ENCODE measurements around the gene IFITM1. TPM values are rescaled to one million over a fixed set of nuclear protein-coding genes. Genes with fewer than 3 reads are reported as not detected.
"Not testable (repeated sequence)": the region's sequence is repeated elsewhere in the genome, so short reads cannot be mapped to it uniquely, and the experiment has no call there.

Gene IFITM1
- 7.6 and 53.5 TPM in 2 replicates for total RNA-seq

DNA sequence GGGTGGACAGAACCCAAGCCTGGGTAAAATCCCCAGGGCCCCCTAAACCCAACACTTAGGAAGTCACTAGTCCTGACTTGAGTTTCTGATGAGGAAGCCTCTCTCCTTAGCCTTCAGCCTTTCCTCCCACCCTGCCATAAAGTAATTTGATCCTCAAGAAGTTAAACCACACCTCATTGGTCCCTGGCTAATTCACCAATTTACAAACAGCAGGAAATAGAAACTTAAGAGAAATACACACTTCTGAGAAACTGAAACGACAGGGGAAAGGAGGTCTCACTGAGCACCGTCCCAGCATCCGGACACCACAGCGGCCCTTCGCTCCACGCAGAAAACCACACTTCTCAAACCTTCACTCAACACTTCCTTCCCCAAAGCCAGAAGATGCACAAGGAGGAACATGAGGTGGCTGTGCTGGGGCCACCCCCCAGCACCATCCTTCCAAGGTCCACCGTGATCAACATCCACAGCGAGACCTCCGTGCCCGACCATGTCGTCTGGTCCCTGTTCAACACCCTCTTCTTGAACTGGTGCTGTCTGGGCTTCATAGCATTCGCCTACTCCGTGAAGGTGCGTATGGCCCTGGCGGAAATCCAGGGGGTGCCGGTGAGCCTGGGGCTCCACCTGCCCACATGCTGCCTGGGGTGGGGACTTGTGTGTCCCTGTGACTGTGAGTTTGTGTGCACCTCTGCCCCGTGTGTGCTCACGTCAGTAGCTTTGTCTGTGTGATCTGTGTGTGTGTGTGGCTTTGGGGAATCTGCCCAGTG is at the start of gene IFITM1:
IFITM1 (plus strand) TSS at position 254 of the 767 bp plus-strand sequence; CDS start at position 385, 131 bp downstream.
- DNase-seq (ENCODE audit: low read depth): peak; percentile 87

DNA sequence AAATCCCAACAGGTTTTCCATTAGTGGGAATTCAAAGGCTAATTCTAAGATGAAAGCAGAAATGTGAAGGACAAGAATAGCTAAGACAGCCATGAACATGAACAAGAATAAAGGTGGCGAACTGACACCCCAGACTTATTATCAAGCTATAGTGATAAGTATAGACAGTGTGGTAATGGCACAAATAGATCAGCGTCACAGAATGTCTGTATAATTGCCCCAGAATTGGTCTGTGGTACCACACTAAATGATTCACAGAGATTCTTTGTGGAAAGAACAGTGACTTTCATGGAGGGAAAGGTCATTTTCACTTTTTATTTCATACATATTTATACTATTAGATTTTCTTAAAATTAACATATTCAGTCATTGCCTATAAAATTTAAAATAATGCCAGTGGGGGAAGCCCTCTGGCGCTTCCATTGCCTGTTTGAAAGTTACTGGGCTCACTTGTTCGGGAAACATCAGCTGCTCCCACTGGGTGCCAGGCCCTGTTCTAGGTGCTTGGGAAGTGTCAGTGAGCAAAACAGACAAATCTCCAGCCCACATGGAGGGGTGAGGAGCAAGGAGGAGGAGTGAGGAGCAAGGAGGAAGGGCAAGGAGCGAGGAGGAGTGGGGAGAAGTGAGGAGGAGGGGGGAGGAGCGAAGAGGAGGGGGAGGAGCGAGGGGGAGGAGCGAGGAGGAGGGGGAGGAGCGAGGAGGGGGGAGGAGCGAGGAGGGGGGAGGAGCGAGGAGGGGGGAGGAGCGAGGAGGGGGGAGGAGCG is 47.0 kb upstream of the IFITM1 start:
- DNase-seq (ENCODE audit: low read depth): no peak

DNA sequence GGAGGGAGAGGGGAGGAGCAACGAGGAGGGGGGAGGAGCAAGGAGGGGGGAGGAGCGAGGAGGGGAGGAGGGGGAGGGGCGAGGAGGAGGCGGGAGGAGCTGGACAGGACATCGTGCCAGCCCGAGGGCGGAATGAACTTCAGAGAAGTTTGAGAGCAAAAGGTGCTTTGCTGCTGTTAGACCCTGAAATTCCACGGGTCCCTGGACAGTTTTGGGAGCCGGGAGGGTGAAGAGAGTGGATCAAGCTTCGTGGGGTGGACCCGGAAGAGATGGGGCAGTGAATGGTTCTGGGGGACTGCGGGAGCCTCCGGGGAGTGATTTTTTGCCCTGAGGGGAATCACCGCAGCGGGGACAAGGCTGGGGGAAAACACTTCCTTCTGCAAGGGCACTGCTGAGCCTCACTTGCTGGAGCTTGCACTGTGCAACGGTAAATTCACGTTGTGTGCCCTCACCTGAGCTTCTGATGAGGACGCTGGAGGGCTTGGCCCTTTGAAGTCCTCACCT is 46.3 kb upstream of the IFITM1 start:
- no peak for DNase-seq (ENCODE audit: low read depth)

DNA sequence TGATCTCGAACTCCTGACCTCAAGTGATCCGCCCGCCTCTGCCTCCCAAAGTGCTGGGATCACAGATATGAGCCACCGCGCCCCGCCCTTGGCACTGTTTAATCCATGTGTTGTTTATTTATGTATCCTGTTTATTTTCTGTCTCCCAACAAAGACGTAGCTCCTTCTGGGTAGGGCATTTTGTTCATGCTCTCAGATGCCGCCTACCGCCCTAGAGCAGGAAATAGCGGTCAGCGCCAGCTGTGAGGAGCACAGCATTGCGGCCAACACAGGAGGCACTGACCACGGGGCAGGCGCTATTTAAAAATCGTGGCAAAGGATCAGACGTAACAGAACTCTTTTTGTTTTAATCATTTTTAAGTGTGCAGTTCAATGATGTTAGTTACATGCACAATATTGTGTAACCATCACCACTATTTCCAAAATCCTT is 45.1 kb upstream of the IFITM1 start:
- not testable (repeated sequence) for DNase-seq (ENCODE audit: low read depth)

DNA sequence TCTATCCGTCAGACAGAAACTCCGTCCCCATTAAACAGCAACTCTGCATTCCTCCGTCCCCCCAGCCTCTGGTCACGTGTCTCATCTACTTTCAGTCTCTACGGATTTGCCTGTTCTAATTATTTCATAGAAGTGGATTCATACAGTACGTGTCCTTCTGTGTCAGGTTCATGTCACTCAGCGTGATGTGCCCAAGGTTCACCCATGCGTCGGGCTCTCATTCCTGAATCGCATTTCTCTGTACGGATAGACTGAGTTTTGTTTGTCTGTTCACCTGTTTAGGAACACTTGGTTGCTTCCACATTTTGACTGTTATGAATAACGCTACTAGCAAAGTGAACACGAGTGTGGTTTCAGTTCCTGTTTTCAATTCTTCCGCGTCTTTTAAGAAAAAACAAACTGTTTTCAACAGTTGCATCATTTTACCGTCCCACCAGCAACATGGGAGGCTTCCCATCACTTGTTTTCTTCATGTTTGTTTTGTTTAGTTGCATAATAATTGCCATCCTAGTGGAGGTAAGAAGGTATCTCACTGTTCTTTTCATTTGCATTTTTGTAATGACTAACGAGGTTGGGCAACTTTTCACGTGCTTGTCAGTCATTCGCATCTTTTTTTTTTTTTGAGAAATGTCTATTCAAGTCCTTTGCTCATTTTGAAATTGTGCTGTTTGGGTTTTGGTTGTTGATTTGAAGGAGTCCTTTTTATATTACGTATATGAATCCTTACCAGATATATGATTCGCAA is 44.5 kb upstream of the IFITM1 start:
- peak; percentile 35 for DNase-seq (ENCODE audit: low read depth)

DNA sequence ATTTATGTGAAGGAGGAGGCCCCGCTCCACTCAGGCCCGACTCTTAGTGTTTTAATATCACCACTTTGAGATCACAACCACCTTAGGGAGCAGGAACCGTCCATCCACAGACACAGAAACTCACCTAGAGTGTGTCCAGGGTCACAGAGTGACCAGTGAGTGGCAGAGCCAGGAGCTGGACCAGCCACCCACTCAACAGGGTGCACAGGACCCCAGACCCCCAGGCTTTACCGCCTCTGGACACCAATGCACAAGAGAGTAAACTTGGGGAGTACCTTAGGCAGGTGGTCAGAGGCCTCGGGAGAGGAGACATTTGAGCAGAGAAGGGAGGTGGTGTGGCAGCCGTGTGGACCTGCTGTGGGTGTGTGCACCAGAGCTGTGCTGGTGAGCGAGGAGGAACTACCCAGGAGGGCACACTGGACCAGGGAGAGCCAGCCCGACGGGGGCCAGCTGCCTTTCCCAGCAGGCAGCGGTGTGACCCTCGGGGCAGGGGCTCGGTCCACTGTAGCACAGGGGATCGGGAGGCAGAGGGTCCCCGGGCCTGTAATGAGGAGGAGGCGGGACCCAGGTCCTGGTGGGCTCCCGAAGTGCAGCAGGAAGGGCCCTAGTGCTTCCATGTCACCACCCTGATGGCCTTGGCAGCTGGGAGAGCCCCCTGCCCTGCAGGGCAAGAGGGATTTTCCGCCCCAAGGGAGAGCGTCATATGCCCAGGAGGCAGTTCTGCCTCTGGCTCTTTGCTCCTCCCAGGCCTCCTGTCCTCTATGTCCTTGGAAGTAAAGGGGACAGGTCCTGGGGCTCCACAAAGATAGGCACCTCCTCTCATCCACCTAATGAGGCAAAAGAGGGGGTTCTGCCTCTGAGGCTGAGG is 43.2 kb upstream of the IFITM1 start:
- no peak for DNase-seq (ENCODE audit: low read depth)

DNA sequence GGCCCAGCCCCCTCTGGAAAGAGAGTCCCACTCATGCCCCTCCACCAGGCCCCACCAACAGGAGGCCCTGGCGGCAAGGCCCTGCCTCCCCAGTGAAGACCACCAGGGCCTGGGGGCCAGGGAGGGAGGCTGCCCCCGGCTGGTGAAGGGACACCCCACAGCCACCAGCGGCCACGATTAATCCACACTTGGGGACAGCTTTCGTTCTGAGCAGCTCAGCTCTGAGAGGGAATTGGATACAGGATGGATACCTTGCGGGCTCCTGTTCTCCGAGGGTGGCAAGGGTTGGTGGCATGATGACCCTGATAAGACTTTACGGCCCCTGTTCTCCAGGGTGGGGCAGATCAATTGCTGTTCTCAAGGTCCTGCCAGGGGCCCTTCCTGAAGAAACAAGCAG is 42.5 kb upstream of the IFITM1 start:
- DNase-seq (ENCODE audit: low read depth): no peak

DNA sequence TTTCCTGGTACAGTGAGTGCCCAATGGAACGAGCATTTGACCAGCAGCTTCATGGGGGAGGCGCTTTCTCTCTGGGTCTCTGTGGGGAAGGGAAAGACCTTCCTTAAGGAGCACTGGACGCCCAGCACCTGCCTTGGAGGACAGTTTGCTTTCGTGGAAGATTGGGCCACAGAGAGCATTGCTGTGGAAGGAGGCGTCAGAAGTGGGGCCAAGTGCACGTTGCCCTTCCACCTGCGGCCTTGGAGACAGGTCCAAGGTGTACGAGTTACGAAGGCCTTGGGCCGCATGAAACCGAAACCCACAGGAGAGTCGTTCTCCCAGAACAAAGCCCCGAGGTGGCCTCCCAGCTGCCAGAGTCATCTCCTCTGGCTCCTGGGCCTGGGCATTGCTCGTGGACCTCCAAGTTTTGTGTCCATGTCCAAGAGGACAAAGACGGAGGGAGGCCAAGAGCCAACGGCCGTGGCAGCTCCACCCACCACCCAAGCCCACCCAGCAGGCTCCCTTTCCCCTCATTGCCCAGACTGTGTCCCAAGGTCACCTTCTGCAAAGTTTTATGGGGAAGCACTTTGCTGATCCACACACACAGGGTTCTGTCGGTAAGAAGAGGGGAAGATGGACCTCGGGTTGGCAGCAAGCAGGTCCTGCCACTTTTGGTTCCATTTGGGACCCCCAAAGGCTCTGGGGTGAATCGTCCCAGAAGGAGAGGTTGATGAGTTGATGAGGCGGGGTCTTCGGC is 41.5 kb upstream of the IFITM1 start:
- DNase-seq (ENCODE audit: low read depth): no peak

DNA sequence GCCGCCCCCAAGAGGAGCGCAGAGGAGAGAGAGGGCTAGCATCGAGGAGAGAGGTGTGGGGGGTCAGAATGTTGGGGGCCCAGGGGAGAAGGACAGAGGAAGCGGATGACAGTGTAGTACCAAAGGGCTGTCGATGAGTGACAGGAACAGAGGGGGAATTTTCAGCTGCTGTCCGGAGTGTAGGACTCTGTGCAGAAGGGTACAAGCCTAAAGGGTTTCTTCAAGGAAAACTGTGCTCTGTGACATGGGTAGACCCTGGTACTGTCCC is 41.0 kb upstream of the IFITM1 start:
- DNase-seq (ENCODE audit: low read depth): no peak

DNA sequence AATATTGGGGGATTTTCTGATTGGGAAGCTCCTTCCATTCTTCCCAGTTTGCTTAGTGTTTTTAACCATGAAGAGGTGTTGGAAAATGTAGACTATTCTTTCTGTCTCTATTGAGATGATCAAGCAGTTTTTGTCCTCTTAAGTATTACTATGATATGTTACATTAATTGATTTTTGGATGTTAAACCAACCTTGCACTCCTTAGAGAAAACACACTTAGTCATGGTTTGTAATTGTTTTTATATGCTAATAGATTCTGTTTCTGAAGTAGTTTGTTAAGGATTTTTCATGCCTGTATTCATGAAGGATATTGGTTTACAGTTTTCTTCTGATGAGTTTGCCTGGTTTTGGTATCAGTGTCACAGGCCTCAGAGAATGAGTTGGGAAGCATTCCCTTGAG is 37.6 kb upstream of the IFITM1 start:
- no peak for DNase-seq (ENCODE audit: low read depth)

DNA sequence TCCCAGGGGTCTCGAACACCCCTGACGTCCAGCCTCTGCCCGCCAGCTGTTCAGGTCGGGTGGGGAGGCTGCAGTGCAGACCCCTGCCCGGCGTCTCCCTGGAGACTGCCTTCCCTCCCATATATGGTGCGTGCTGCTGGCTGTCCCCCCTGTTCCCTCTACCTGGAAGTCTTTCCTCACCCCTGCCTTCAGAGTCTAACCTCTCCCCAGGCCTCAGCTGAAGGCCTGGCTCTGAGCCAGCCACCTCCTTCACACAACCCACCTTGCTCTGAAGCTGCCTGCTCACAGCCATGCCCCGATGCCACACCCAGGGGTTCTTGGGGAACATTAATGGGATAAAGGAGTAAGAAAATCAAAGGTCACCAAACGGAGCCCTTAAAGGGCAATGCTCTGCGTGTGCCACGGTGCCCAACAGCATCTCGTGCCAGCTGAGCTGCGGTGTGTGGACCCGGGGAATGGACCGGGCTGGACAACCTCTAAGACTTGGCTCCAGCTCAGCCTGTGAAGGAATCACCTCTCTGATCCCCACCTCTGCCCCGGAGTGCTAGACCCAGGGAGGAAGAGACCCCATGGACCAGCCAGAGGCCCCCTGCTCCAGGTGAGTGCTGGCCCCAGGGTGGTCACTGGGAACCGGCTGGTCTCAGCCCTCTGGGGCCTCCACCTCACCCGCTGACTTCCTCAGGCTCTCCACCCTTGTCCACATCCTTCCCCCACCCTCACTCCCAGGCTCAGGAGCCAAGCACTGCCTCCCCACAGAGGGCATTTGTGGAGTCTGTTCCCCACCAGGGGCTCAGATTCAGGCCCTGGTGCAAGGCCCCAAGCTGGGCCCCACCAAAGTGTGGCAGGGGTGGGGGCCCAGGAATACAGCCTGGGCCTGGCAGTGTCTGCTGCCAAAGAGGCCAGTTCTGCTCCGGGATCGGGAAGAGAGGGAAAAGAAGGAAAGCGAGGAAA is 35.6 kb upstream of the IFITM1 start, which contains the start of gene NLRP6:
NLRP6 (plus strand) TSS at position 407 of the 951 bp plus-strand sequence; CDS start at position 570, 163 bp downstream.
- no peak for DNase-seq (ENCODE audit: low read depth)

DNA sequence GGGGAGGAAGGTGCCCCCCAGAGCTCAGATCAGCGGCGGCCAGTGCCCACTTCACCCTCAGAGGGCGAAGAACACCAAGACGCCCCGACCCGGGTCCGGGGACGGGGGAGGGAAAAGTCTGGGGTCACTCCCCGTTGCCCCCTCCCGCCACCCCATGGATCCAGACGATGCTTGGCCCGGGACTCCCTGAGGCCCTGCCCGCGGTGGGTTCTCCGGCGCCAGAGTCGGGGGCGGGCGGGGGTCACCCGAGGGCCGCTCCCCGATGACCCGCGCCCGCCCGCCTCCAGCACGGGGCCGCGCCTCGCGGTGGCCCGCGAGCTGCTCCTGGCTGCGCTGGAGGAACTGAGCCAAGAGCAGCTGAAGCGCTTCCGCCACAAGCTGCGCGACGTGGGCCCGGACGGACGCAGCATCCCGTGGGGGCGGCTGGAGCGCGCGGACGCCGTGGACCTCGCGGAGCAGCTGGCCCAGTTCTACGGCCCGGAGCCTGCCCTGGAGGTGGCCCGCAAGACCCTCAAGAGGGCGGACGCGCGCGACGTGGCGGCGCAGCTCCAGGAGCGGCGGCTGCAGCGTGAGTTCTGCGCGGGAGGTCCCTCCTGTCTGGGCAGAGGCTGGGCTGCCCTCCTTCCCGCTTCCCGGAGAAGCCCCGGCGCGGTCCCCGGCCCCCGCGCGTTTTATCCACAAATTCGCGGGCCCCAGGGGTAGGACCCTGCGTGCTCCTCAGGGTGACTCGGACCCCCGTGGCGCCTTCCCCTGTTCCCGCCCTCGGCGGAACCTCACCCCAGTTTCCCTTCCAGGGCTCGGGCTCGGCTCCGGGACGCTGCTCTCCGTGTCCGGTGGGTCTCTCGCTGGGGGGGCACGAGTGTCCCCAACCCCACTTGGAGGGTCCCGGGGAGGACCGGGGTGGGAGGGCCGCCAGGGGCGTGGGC is 34.5 kb upstream of the IFITM1 start:
- no peak for DNase-seq (ENCODE audit: low read depth)

DNA sequence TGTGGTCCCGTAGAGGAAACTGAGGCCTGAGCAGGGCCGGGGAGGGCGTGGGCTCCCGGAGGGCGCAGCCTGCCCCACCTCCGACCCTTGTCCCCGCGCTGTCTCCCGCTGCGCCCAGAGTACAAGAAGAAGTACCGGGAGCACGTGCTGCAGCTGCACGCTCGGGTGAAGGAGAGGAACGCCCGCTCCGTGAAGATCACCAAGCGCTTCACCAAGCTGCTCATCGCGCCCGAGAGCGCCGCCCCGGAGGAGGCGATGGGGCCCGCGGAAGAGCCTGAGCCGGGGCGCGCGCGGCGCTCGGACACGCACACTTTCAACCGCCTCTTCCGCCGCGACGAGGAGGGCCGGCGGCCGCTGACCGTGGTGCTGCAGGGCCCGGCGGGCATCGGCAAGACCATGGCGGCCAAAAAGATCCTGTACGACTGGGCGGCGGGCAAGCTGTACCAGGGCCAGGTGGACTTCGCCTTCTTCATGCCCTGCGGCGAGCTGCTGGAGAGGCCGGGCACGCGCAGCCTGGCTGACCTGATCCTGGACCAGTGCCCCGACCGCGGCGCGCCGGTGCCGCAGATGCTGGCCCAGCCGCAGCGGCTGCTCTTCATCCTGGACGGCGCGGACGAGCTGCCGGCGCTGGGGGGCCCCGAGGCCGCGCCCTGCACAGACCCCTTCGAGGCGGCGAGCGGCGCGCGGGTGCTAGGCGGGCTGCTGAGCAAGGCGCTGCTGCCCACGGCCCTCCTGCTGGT is 33.7 kb upstream of the IFITM1 start:
- DNase-seq (ENCODE audit: low read depth): peak; percentile 3

DNA sequence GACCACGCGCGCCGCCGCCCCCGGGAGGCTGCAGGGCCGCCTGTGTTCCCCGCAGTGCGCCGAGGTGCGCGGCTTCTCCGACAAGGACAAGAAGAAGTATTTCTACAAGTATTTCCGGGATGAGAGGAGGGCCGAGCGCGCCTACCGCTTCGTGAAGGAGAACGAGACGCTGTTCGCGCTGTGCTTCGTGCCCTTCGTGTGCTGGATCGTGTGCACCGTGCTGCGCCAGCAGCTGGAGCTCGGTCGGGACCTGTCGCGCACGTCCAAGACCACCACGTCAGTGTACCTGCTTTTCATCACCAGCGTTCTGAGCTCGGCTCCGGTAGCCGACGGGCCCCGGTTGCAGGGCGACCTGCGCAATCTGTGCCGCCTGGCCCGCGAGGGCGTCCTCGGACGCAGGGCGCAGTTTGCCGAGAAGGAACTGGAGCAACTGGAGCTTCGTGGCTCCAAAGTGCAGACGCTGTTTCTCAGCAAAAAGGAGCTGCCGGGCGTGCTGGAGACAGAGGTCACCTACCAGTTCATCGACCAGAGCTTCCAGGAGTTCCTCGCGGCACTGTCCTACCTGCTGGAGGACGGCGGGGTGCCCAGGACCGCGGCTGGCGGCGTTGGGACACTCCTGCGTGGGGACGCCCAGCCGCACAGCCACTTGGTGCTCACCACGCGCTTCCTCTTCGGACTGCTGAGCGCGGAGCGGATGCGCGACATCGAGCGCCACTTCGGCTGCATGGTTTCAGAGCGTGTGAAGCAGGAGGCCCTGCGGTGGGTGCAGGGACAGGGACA is 32.9 kb upstream of the IFITM1 start:
- no peak for DNase-seq (ENCODE audit: low read depth)

DNA sequence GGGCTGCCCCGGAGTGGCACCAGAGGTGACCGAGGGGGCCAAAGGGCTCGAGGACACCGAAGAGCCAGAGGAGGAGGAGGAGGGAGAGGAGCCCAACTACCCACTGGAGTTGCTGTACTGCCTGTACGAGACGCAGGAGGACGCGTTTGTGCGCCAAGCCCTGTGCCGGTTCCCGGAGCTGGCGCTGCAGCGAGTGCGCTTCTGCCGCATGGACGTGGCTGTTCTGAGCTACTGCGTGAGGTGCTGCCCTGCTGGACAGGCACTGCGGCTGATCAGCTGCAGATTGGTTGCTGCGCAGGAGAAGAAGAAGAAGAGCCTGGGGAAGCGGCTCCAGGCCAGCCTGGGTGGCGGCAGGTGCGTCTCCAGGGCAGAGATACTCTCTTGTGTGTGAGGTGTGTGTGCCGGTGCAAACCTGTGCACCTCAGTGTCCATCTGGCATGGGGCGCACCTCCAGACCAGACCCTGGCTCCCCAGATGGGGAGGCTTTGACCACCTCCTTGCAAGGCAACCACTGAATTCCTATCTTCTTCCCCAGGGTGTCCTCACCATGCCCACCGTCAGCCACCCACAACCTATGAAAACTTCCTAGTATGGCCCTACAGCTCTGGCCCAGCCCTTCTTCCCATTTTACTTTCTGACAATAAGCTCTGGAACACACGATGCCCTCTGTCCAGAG is 32.2 kb upstream of the IFITM1 start:
- DNase-seq (ENCODE audit: low read depth): no peak

DNA sequence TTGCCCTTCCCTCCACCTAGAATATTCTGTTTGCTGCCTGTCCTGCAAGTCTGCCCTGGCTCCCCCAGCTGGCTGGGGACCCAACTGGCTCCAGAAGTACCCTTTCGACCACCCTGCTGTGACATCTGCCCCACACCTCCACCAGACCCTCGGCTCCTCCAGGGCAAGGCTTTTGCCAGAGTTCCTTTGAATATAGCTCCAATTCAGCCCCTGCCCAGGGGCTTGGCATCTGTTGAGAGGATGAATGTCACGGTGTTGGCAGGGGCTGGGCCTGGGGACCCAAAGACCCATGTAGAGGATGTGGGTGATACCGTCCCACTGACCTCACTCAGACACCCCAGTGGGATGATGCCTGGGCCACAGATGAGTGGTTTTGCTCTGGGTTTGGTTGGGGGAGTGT is 31.7 kb upstream of the IFITM1 start:
- no peak for DNase-seq (ENCODE audit: low read depth)
